HG03039 (cell line): ENCODE measurements around the gene MIER2.

Source experiments
- ATAC-seq: cut with Tn5 transposase; IDR thresholded peaks from one replicate; pipeline ENCODE4 v1.9.1; 2021; ENCODE audit warnings: mild to moderate bottlenecking, moderate library complexity; ENCODE audit not compliant: unreplicated experiment

MIER2 gene

GRCh38 chr19:335486-336066 lies 9.0 kb downstream of the MIER2 start:
- ATAC-seq, result no peak

- ATAC-seq, result no peak
Observed at GRCh38 chr19:335072-335471, 9.5 kb downstream of the MIER2 start.

- no peak for ATAC-seq
Observed at GRCh38 chr19:334296-335071, 10.1 kb downstream of the MIER2 start.

GRCh38 chr19:330503-330902 lies 14.1 kb downstream of the MIER2 start:
- ATAC-seq, result no peak

GRCh38 chr19:329876-330275 lies 14.7 kb downstream of the MIER2 start:
- no peak for ATAC-seq

GRCh38 chr19:328025-328505 lies 16.5 kb downstream of the MIER2 start:
- no peak for ATAC-seq

- ATAC-seq, result no peak
Observed at GRCh38 chr19:327291-328024, 17.1 kb downstream of the MIER2 start.

GRCh38 chr19:326871-327270 lies 17.7 kb downstream of the MIER2 start:
- no peak for ATAC-seq

GRCh38 chr19:325937-326565 lies 18.5 kb downstream of the MIER2 start:
- ATAC-seq, result no peak

- no peak for ATAC-seq
Observed at GRCh38 chr19:325173-325936, 19.2 kb downstream of the MIER2 start.

GRCh38 chr19:324716-325115 lies 19.9 kb downstream of the MIER2 start:
- no peak for ATAC-seq

- ATAC-seq, result no peak
Observed at GRCh38 chr19:322616-323015, 22.0 kb downstream of the MIER2 start.

GRCh38 chr19:318509-318774 lies 26.2 kb downstream of the MIER2 start:
- ATAC-seq, result no peak

- no peak for ATAC-seq
Observed at GRCh38 chr19:317710-318508, 26.7 kb downstream of the MIER2 start.

GRCh38 chr19:315811-316210 lies 28.8 kb downstream of the MIER2 start:
- ATAC-seq, result no peak

GRCh38 chr19:313988-314815 lies 30.4 kb downstream of the MIER2 start:
- ATAC-seq, result no peak

GRCh38 chr19:313169-313987 lies 31.2 kb downstream of the MIER2 start:
- ATAC-seq, result no peak

GRCh38 chr19:311813-312261 lies 32.8 kb downstream of the MIER2 start:
- ATAC-seq, result no peak
